SKM-1 (cell line): ENCODE data around the gene ANKRD13B.

ENCODE experiments used
- DNase-seq: peaks from one replicate; lab custom pipeline; 2025; ENCODE audit not compliant: unreplicated experiment; lab: John Stamatoyannopoulos, UW

Gene ANKRD13B

GRCh38 chr17:29568331-29569244 is 24.3 kb upstream of the ANKRD13B start, which contains the start of gene TP53I13:
TP53I13 (plus strand) TSS chr17:29568701; CDS start chr17:29568759, 58 bp downstream.
- DNase-seq: peak; percentile 51

- DNase-seq: no peak
Measured at GRCh38 chr17:29569245-29569950, 23.5 kb upstream of the ANKRD13B start.

GRCh38 chr17:29570521-29570920 is 22.4 kb upstream of the ANKRD13B start:
- no peak for DNase-seq

GRCh38 chr17:29571486-29571882 is 21.4 kb upstream of the ANKRD13B start:
- no peak for DNase-seq

GRCh38 chr17:29571883-29572681 is 20.9 kb upstream of the ANKRD13B start:
- DNase-seq: no peak

- DNase-seq: no peak
Measured at GRCh38 chr17:29572691-29573557, 20.0 kb upstream of the ANKRD13B start.

GRCh38 chr17:29573558-29573869 is 19.4 kb upstream of the ANKRD13B start:
- no peak for DNase-seq

- DNase-seq: no peak
Measured at GRCh38 chr17:29573871-29574731, 18.8 kb upstream of the ANKRD13B start.

- no peak for DNase-seq
Measured at GRCh38 chr17:29574732-29575510, 18.0 kb upstream of the ANKRD13B start.

- no peak for DNase-seq
Measured at GRCh38 chr17:29575511-29576213, 17.3 kb upstream of the ANKRD13B start.

GRCh38 chr17:29576214-29577000 is 16.5 kb upstream of the ANKRD13B start:
- DNase-seq: no peak

- DNase-seq: no peak
Measured at GRCh38 chr17:29577001-29577370, 15.9 kb upstream of the ANKRD13B start.

GRCh38 chr17:29577385-29578211 is 15.3 kb upstream of the ANKRD13B start:
- DNase-seq: no peak

- no peak for DNase-seq
Measured at GRCh38 chr17:29578626-29579485, 14.1 kb upstream of the ANKRD13B start.

- no peak for DNase-seq
Measured at GRCh38 chr17:29579866-29580771, 12.8 kb upstream of the ANKRD13B start.
